ENCODE data around the gene SOX13. TPM values are rescaled to one million over a fixed set of nuclear protein-coding genes. Genes with fewer than 3 reads are reported as not detected.

SOX13 gene
- total RNA-seq, 2 donors from 2014 or later, result 91.9 to 95.9 TPM

DNA sequence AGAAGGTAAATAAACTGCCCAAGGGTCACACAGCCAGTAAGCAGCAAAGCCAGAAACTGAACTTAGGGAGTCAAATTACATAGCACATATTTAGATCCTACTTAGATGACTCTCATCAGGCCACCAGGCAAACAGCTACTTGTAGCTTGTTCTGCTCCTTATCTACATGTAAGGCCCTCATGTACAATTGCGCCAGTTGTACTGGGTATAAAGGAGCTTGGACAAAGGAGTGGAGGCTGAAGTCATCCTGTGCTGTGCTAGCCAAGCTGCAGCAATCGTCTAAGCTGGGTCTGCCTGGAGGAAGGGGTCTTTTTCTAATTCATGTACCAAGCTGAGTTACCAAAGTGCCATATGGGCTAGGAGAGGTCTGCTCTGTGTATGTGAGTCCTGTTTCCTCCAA lies 66.2 kb downstream of the SOX13 start:
- no peaks in the 10 kb centered on the region for H3K4me1 ChIP-seq (replicated peaks)
- intact Hi-C loops (cut with DNase I), result no loop called here
- no peaks in the 10 kb centered on the region for H3K36me3 ChIP-seq
- no peaks in the 10 kb centered on the region for H3K27me3 ChIP-seq (replicated peaks; ENCODE audit: insufficient read depth)
- WGBS, result 86% methylated on average over 2 of the region's 2 CpGs
- TF ChIP-seq POLR2A (IDR thresholded peaks at IDR 0.05), result no peak
- TF ChIP-seq, protein P1, sequence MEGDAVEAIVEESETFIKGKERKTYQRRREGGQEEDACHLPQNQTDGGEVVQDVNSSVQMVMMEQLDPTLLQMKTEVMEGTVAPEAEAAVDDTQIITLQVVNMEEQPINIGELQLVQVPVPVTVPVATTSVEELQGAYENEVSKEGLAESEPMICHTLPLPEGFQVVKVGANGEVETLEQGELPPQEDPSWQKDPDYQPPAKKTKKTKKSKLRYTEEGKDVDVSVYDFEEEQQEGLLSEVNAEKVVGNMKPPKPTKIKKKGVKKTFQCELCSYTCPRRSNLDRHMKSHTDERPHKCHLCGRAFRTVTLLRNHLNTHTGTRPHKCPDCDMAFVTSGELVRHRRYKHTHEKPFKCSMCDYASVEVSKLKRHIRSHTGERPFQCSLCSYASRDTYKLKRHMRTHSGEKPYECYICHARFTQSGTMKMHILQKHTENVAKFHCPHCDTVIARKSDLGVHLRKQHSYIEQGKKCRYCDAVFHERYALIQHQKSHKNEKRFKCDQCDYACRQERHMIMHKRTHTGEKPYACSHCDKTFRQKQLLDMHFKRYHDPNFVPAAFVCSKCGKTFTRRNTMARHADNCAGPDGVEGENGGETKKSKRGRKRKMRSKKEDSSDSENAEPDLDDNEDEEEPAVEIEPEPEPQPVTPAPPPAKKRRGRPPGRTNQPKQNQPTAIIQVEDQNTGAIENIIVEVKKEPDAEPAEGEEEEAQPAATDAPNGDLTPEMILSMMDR (IDR thresholded peaks at IDR 0.05), result no peak
- TF ChIP-seq POLR2AphosphoS5 (IDR thresholded peaks at IDR 0.05), result no peak
- no peaks in the 10 kb centered on the region for H3K9me3 ChIP-seq
- H3K4me3 ChIP-seq, result no peak overlapping the region
- no peak for DNase-seq (ENCODE audit: low spot score)
- H3K27ac ChIP-seq, result no peak overlapping the region

DNA sequence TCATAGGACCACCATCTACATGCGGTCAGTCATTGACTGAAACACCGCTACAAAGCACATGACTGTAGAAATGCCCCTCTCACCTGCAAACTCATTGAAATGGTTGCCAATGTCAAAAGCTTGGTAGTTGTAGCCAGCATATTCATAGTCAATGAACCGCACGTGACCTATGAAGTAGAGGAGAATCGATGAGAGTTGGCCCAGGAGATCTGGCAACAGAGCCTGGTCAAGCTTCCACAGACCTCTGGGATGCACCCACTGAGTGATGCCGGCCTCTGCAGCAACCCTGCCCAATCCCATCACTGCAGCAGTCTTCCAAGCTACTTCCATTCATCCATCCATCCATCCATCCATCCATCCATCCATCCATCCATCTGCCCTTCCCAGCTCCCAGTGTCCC lies 67.0 kb downstream of the SOX13 start:
- H3K4me3 ChIP-seq, result no peak overlapping the region
- no peaks in the 10 kb centered on the region for H3K36me3 ChIP-seq
- no peak for DNase-seq (ENCODE audit: low spot score)
- H3K27ac ChIP-seq, result no peak overlapping the region
- H3K9me3 ChIP-seq, result no peaks in the 10 kb centered on the region
- 95% methylated on average over 6 of the region's 6 CpGs for WGBS
- TF ChIP-seq, protein P1 (IDR thresholded peaks at IDR 0.05), result no peak
- TF ChIP-seq POLR2A (IDR thresholded peaks at IDR 0.05) (no peak), POLR2AphosphoS5 (IDR thresholded peaks at IDR 0.05) (no peak)
- H3K4me1 ChIP-seq (replicated peaks), result no peaks in the 10 kb centered on the region
- no peaks in the 10 kb centered on the region for H3K27me3 ChIP-seq (replicated peaks; ENCODE audit: insufficient read depth)
- intact Hi-C loops (cut with DNase I), result no loop called here

DNA sequence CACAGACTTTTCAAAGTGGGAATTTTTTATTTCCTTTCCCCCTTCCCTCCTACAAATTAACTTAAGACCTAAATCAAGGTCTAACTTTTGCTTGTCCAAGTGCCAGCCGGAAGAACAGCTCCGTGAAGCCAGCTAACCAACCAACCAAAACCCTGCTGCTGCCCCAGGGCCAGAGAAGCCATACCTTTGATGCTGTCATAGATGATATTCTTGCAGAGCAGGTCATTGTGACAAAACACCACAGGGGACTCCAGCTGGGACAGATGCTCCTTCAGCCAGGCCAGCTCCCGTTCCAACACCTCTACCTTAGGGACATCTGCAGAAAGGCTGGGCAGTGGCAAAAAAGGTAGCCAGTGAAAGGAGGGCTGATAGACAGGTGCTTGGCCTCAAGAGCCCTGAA lies 68.2 kb downstream of the SOX13 start:
- 98% methylated on average over 3 of the region's 3 CpGs for WGBS
- intact Hi-C loops (cut with DNase I), result no loop called here
- no peaks in the 10 kb centered on the region for H3K36me3 ChIP-seq

DNA sequence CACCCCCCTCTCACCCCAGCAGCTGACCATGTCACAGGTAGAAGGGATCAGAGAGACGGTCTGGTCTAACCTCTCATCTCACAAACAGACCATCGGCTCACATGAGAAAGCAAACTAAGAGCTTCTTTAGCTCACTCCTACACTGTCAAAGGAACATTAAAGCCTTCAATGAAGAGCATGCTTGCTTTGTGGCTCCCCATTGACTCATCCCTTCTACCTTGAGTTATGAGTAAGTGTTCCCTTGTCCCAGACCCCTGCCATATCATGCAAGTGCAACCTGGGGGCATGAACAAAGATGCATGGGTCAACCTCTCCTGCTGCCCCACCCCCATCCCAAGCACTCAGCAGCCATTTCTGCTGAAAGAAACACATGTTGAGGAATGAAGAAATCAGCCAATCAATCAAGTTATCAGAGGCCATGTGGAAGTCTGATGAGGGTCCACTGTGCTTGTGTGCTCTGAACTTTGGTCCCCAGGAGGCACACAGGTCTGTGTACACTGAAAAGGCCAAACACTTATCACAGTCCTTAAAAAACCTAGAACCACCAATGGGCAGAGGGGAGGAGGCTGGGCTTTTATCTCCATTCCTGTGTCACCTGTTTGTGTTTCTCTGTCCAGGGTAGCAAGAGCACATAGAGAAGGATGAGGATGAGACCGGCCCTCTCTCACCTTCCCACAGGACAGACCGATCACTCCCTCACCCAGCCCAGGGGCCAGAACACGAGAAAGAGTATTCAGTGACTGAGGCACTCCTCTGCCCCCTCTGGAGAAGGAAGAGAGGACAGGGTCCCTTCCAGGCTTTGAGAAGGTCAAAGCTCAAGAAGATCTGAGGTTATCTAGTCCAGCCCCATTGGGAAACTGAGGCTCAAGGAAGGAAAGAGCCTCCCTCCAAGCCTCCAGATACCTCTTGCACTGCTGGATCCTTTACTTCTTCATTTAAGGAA lies 69.4 kb downstream of the SOX13 start:
- no peak for DNase-seq (ENCODE audit: low spot score)
- Histone ChIP-seq H3K9me3 (no peaks in the 10 kb centered on the region), H3K36me3 (no peaks in the 10 kb centered on the region), H3K27ac (no peak overlapping the region), H3K4me3 (no peak overlapping the region), H3K27me3 (replicated peaks; ENCODE audit: insufficient read depth) (no peaks in the 10 kb centered on the region), H3K4me1 (replicated peaks) (no peaks in the 10 kb centered on the region)
- intact Hi-C loops (cut with DNase I), result no loop called here
- TF ChIP-seq, protein P1 (IDR thresholded peaks at IDR 0.05), result no peak
- TF ChIP-seq POLR2A (IDR thresholded peaks at IDR 0.05) (no peak), POLR2AphosphoS5 (IDR thresholded peaks at IDR 0.05) (no peak)
- WGBS, result 90% methylated on average over 5 of the region's 5 CpGs

More for the DNA sequence above, 68.2 kb downstream of the SOX13 start:
- Histone ChIP-seq H3K4me3 (no peak overlapping the region), H3K27me3 (replicated peaks; ENCODE audit: insufficient read depth) (no peaks in the 10 kb centered on the region), H3K4me1 (replicated peaks) (no peaks in the 10 kb centered on the region), H3K27ac (no peak overlapping the region), H3K9me3 (no peaks in the 10 kb centered on the region)
- DNase-seq (ENCODE audit: low spot score), result no peak
- no peak for TF ChIP-seq POLR2AphosphoS5 (IDR thresholded peaks at IDR 0.05)
- no peak for TF ChIP-seq POLR2A (IDR thresholded peaks at IDR 0.05)
- TF ChIP-seq, protein P1 (IDR thresholded peaks at IDR 0.05), result no peak
